HG02884 (cell line): ENCODE measurements around the gene TBC1D32.
"Not testable (repeated sequence)": the region's sequence is repeated elsewhere in the genome, so short reads cannot be mapped to it uniquely, and the experiment has no call there.

Experiments
- ATAC-seq: cut with Tn5 transposase; IDR thresholded peaks from one replicate; pipeline ENCODE4 v1.9.1; 2021; ENCODE audit warnings: mild to moderate bottlenecking, moderate library complexity; ENCODE audit not compliant: unreplicated experiment

The TBC1D32 gene

GRCh38 chr6:121222656-121223055 lies 111.6 kb downstream of the TBC1D32 start:
- ATAC-seq = no peak

DNA sequence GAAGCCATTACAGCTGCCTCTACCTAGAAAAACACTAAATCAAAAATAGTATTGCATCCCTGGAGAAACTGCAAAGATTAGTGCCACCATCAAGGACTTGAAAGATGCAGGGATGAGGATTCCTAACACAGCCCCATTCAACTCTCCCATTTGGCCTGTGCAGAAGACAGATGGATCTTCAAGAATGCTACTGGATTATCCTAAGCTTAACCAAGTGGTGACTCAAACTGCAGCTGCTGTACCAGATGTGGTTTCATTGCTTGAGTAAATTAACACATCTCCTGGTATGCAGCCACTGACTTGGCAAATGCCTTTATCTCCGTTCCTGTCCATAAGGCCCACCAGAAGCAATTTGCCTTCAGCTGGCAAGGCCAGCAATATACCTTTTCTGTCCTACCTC lies 117.4 kb downstream of the TBC1D32 start:
- no peak for ATAC-seq

GRCh38 chr6:121213341-121213740 lies 120.9 kb downstream of the TBC1D32 start:
- not testable (repeated sequence) for ATAC-seq

- no peak for ATAC-seq
These were observed 123.3 kb downstream of the TBC1D32 start for GRCh38 chr6:121210943-121211342.

GRCh38 chr6:121205569-121205968 lies 128.7 kb downstream of the TBC1D32 start:
- ATAC-seq = no peak

DNA sequence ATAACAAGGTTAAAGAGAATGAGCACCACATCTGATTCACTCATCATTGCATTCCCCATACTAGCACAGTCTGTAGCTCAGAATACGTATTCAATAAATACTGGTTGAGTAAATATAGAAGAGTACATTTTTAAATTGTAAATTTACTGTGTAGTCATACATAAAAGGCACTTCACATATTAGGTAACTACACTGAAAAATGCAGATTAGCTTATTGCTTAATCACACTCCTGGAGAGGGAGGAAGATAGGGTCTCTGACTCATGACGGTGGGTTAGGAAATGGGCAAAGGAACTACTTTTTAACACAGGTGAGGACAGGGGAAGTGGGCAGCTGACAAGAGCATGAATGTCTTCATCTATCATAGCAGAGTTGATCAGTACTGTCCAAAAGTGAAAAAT lies 133.2 kb downstream of the TBC1D32 start:
- no peak for ATAC-seq

- not testable (repeated sequence) for ATAC-seq
These were observed 138.2 kb downstream of the TBC1D32 start for GRCh38 chr6:121196042-121196441.

GRCh38 chr6:121190122-121190521 lies 144.2 kb downstream of the TBC1D32 start:
- no peak for ATAC-seq

DNA sequence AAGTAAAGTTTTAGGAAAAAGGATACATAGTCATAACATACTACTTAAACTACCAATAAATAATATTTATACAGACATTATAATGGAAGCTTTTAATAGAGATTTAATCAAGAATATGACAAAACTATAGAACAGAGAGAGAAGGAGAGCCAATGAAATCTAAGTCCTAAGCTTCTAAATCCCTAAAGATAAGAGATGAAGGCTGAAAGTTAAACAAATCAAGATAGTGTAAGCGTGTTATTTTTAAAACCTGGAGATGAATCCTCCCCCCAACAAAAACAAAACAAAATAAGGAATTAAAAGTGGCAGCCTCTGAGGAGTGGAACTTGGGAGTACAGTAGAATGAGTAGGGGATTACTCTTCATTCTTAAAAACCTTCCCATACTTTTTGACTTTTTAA lies 145.9 kb downstream of the TBC1D32 start:
- no peak for ATAC-seq

DNA sequence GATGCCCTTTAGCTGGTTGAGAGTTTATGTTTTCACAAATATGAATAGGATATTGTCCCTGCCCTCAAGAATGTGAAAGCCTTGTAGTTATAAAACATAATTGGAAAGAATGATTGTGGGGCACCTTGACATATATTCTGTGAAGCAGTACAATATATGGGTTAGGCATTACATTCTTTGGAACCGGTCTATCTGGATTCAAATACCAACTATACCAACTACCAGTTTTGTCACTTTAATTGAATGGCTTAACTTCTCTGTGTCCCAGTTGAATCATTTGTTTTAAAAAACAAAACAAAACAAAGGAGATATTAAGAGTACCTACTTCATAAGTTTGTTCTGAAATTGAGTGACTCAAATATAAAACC lies 146.5 kb downstream of the TBC1D32 start:
- no peak for ATAC-seq

DNA sequence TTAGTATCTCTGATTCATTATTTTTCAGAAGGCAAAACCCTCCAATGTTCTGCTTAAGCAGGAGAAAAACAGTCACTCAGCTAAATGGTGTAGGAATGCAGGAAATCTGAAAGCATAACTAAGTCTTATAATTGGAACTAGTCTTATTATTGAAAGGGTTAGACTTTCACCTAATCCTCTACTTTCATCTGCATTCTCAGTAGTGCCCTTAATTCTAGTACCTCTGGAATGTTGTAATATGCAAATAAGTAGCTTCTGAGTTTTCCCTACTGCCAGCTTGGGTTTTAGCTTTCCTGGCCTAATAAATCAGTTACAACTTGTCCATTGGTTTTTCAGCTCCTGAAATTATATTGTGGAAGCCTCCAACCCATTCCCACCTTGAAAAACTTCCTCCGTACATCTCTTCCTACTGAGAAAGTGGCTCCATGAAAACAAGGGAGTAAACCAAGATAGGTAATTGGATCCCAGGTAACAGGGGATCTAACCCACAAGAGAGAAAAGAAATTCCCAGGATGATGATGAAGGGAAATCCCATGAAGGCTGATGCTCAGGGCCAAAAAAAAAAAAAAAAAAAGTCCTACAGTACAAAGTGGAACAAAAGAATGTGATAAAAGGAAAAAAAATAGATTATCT lies 147.0 kb downstream of the TBC1D32 start:
- ATAC-seq = no peak

- ATAC-seq = no peak
These were observed 150.5 kb downstream of the TBC1D32 start for GRCh38 chr6:121183742-121184141.

- ATAC-seq = no peak
These were observed 158.5 kb downstream of the TBC1D32 start for GRCh38 chr6:121175827-121176226.

DNA sequence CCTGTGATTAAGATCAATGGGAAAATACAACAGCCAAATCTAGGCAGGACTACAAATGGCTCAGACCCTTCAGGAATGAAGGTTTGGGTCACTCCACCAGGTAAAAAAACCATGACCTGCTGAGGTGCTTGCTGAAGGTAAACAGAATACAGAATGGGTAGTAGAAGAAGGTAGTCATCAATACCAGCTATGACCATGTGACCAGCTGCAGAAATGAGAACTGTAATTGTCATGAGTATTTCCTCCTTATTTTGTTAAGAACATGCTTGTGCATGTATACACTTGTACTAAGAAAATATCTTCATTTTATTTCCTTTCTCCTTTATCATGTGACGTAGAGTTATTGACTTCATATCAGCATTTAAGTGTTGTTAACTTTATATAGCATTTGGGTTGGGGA lies 161.8 kb downstream of the TBC1D32 start:
- not testable (repeated sequence) for ATAC-seq

- no peak for ATAC-seq
These were observed 162.4 kb downstream of the TBC1D32 start for GRCh38 chr6:121171879-121172278.

GRCh38 chr6:121161886-121162285 lies 172.4 kb downstream of the TBC1D32 start:
- ATAC-seq = no peak

DNA sequence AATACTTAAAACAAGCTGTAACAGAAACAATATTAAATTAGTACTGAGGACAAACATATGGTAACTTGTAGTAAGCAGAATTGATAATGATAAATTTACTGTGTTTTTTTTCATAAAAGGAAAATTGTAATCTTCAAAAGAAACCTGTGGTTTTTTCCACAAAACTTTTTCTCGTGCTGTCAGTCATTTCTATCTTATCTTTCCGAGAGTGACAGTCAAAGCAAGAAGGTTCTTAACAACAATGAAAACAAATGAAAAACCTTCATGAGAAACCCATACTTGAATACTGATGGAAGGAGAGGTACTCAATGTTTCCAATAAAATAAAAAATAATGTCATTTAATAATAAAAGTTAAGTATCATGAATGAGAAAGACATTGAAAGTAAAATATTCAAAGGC lies 174.0 kb downstream of the TBC1D32 start:
- no peak for ATAC-seq

DNA sequence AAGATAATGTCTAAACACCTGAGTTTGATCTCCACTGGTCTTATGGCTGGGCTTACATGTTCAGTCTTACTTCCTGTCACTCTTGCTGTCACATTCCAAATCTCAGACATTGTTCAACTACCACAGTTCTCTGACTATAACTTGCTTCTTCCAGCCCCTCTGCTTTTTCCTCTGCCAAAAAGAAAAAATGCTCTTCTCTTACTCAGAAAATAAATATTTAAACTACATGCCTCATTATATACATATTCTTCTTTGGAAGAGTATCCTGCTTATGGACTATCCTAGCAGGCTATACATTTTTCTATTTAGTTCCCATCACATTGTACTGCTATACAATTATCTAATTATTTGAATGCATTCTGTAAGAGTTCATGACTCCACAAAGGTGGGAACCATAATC lies 175.4 kb downstream of the TBC1D32 start:
- ATAC-seq = no peak

GRCh38 chr6:121158438-121158837 lies 175.8 kb downstream of the TBC1D32 start:
- no peak for ATAC-seq

GRCh38 chr6:121157906-121158305 lies 176.4 kb downstream of the TBC1D32 start:
- no peak for ATAC-seq

- no peak for ATAC-seq
These were observed 190.8 kb downstream of the TBC1D32 start for GRCh38 chr6:121143476-121143875.

GRCh38 chr6:121142093-121142492 lies 192.2 kb downstream of the TBC1D32 start:
- ATAC-seq = no peak

DNA sequence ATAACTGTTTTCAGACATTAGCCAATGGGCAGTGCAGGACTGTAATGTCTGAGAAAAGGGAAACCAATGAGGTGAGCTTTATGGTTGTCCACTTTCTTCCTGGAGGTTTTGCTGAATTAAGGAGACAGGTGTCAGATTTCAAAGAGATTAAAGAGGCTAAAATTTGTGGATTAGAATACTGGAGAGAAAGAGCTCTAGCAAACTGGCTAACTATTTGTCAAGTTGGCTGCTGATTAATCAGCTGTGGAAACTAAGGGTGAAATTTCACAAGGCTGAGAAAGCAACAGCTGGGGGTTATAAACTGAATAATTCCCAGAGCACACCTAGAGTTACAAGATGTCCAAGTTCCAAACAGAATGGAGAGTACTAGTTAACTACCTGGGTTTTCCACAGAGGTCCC lies 198.9 kb downstream of the TBC1D32 start:
- no peak for ATAC-seq
